ENCODE measurements around the gene SSX2IP.

Gene SSX2IP

DNA sequence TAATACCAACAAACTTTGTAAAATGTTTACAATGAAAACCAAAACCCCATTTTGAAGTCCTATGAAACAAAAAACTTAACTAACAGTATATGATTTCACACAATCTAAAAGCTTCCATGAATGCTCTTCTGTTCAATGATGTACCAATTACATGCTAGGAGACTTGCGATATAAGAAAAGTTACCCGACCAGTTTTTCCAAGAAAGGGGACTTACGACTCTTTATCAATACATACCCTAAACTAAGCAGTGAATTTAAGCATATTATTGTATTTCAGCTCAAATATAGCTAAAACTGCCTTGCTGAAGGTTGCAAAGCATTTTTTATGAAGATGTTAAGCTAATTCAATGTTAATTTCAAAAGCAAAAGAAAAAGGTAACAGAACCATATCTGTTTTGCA, 15.6 kb downstream of the SSX2IP start:
- Histone ChIP-seq H3K56ac (ENCODE audit: low read length) (no peak overlapping the region), H3K18ac (ENCODE audit: low read length) (no peak overlapping the region), H3K4me3 (ENCODE audit: low read length) (no peak overlapping the region), H3K4ac (ENCODE audit: low read depth, low read length) (no peak overlapping the region), H4K5ac (ENCODE audit: low read length) (no peak overlapping the region), H2BK15ac (replicated peaks; ENCODE audit: low read depth) (no peak overlapping the region), H3K36me3 (ENCODE audit: control insufficient read depth, insufficient read depth, low read length) (no peaks in the 10 kb centered on the region), H3K27ac (ENCODE audit: low read depth, low read length) (no peak overlapping the region), H3K23ac (ENCODE audit: low read length) (no peak overlapping the region), H2AK5ac (ENCODE audit: low read length) (no peak overlapping the region), H3K27me3 (ENCODE audit: insufficient read depth, low read length, poor library complexity) (no peaks in the 10 kb centered on the region), H3K79me1 (ENCODE audit: low read length) (peaks cover 3% of the 10 kb centered on the region), H2BK120ac (ENCODE audit: low read depth, low read length) (no peak overlapping the region), H4K8ac (ENCODE audit: low read depth, low read length) (no peak overlapping the region), H3K4me1 (ENCODE audit: control insufficient read depth, low read depth, low read length) (no peaks in the 10 kb centered on the region), H3K79me2 (ENCODE audit: control insufficient read depth, insufficient read depth, low read length) (no peaks in the 10 kb centered on the region), H3K9ac (ENCODE audit: low read length) (no peak overlapping the region), H3K4me2 (ENCODE audit: low read length) (no peak overlapping the region), H2BK5ac (ENCODE audit: low read length) (no peak overlapping the region)
- WGBS (ENCODE audit: extremely low coverage, insufficient coverage, low lambda C conversion rate): no CpG with 5 or more reads among the region's 3 CpGs
- DNase-seq: no peak

DNA sequence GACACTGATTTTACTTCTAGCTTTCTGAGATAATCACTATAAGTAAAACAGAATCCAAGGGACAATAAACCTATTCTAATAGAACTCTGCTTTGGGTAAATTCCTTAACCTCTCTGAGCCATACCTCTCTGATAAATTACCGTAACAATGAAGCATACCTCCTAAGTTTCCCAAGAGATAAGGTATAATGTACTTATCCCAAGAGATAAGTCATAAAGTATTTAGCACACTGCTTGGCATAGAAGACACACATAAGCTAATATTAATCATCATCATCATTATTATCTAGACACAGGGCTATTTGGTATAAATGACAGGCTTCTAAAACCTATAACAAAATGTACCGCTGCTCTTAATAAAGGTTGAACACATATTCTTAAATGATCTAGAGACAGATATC, 16.2 kb downstream of the SSX2IP start:
- Histone ChIP-seq H4K5ac (ENCODE audit: low read length) (no peak overlapping the region), H4K8ac (ENCODE audit: low read depth, low read length) (no peak overlapping the region), H3K27me3 (ENCODE audit: insufficient read depth, low read length, poor library complexity) (no peaks in the 10 kb centered on the region), H3K36me3 (ENCODE audit: control insufficient read depth, insufficient read depth, low read length) (no peaks in the 10 kb centered on the region), H3K4me3 (ENCODE audit: low read length) (no peak overlapping the region), H3K4me1 (ENCODE audit: control insufficient read depth, low read depth, low read length) (no peaks in the 10 kb centered on the region), H3K79me2 (ENCODE audit: control insufficient read depth, insufficient read depth, low read length) (no peaks in the 10 kb centered on the region), H3K79me1 (ENCODE audit: low read length) (peaks cover 3% of the 10 kb centered on the region), H3K27ac (ENCODE audit: low read depth, low read length) (no peak overlapping the region), H3K18ac (ENCODE audit: low read length) (no peak overlapping the region), H3K9ac (ENCODE audit: low read length) (no peak overlapping the region), H3K23ac (ENCODE audit: low read length) (no peak overlapping the region), H3K4ac (ENCODE audit: low read depth, low read length) (no peak overlapping the region), H3K56ac (ENCODE audit: low read length) (no peak overlapping the region), H2BK120ac (ENCODE audit: low read depth, low read length) (no peak overlapping the region), H2AK5ac (ENCODE audit: low read length) (no peak overlapping the region), H3K4me2 (ENCODE audit: low read length) (no peak overlapping the region), H2BK5ac (ENCODE audit: low read length) (no peak overlapping the region), H2BK15ac (replicated peaks; ENCODE audit: low read depth) (no peak overlapping the region)
- no CpG with 5 or more reads among the region's 2 CpGs for WGBS (ENCODE audit: extremely low coverage, insufficient coverage, low lambda C conversion rate)
- no peak for DNase-seq

DNA sequence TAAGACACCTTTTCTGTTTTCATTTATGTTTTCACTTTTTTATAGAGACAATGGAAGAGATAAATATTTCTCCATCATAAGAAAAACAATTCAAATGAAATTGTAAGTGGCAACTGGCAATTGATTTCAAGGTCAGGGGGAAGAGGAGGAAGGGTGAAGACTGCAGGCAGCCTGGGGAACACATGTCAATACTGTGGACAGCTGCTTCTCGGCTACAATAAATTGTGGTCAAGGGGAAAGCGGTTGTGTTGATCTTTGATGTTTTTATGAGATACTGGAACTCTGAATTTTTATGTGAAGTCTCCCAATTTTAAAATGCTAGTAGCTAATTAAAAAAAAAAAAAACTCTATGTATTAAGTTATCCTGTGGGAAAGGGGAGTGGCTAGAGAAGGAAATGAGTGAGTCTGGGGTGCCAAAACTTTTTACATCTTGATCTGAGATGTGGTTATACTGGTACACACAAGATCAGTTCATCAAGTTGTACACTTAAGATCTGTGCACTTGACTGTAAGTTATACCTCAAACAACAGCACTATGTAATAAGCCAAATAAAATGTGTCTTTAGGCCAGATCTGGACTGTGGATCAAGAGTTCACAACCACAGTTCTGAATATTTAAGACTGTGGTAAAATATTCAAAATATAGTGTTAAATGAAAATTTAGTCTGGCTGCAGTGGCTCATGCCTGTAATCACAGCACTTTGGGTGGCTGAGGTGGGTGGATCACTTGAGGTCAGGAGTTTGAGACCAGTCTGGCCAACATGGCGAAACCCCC, 18.0 kb downstream of the SSX2IP start:
- Histone ChIP-seq H3K27me3 (ENCODE audit: insufficient read depth, low read length, poor library complexity) (no peaks in the 10 kb centered on the region), H2BK120ac (ENCODE audit: low read depth, low read length) (no peak overlapping the region), H3K27ac (ENCODE audit: low read depth, low read length) (no peak overlapping the region), H3K79me1 (ENCODE audit: low read length) (no peaks in the 10 kb centered on the region), H3K4me1 (ENCODE audit: control insufficient read depth, low read depth, low read length) (no peaks in the 10 kb centered on the region), H2BK15ac (replicated peaks; ENCODE audit: low read depth) (no peak overlapping the region), H3K9ac (ENCODE audit: low read length) (no peak overlapping the region), H2BK5ac (ENCODE audit: low read length) (no peak overlapping the region), H3K4me2 (ENCODE audit: low read length) (no peak overlapping the region), H3K79me2 (ENCODE audit: control insufficient read depth, insufficient read depth, low read length) (no peaks in the 10 kb centered on the region), H4K5ac (ENCODE audit: low read length) (no peak overlapping the region), H4K8ac (ENCODE audit: low read depth, low read length) (no peak overlapping the region), H3K36me3 (ENCODE audit: control insufficient read depth, insufficient read depth, low read length) (no peaks in the 10 kb centered on the region), H2AK5ac (ENCODE audit: low read length) (no peak overlapping the region), H3K56ac (ENCODE audit: low read length) (no peak overlapping the region), H3K23ac (ENCODE audit: low read length) (no peak overlapping the region), H3K18ac (ENCODE audit: low read length) (no peak overlapping the region), H3K4ac (ENCODE audit: low read depth, low read length) (no peak overlapping the region), H3K4me3 (ENCODE audit: low read length) (no peak overlapping the region)
- WGBS (ENCODE audit: extremely low coverage, insufficient coverage, low lambda C conversion rate): no CpG with 5 or more reads among the region's 3 CpGs
- no peak for DNase-seq

DNA sequence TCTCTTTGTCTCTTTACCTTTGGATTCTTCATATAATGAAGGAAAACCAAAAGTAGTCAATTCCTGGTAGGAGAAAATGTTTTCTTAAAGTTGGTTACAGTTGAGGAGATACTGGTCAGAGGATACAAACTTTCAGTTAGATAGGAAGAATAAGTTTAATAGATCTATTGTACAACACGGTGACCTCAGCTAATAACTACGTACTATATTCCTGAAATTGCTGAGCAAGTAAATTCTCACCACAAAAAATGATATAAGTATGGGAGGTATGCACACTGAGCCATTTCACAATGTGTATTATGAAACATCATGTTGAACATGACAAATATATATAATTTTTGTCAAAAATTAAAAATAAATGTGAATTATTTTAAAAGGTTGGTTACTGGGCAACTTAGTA, 20.4 kb downstream of the SSX2IP start:
- Histone ChIP-seq H3K56ac (ENCODE audit: low read length) (no peak overlapping the region), H3K18ac (ENCODE audit: low read length) (no peak overlapping the region), H2AK5ac (ENCODE audit: low read length) (no peak overlapping the region), H2BK15ac (replicated peaks; ENCODE audit: low read depth) (no peak overlapping the region), H3K79me2 (ENCODE audit: control insufficient read depth, insufficient read depth, low read length) (no peaks in the 10 kb centered on the region), H4K5ac (ENCODE audit: low read length) (no peak overlapping the region), H3K23ac (ENCODE audit: low read length) (no peak overlapping the region), H2BK120ac (ENCODE audit: low read depth, low read length) (no peak overlapping the region), H3K4me2 (ENCODE audit: low read length) (no peak overlapping the region), H2BK5ac (ENCODE audit: low read length) (no peak overlapping the region), H3K4ac (ENCODE audit: low read depth, low read length) (no peak overlapping the region), H3K27ac (ENCODE audit: low read depth, low read length) (no peak overlapping the region), H3K4me1 (ENCODE audit: control insufficient read depth, low read depth, low read length) (no peaks in the 10 kb centered on the region), H3K27me3 (ENCODE audit: insufficient read depth, low read length, poor library complexity) (no peaks in the 10 kb centered on the region), H4K8ac (ENCODE audit: low read depth, low read length) (no peak overlapping the region), H3K4me3 (ENCODE audit: low read length) (no peak overlapping the region), H3K79me1 (ENCODE audit: low read length) (no peaks in the 10 kb centered on the region), H3K36me3 (ENCODE audit: control insufficient read depth, insufficient read depth, low read length) (no peaks in the 10 kb centered on the region), H3K9ac (ENCODE audit: low read length) (no peak overlapping the region)
- no CpG with 5 or more reads among the region's 2 CpGs for WGBS (ENCODE audit: extremely low coverage, insufficient coverage, low lambda C conversion rate)
- no peak for DNase-seq

DNA sequence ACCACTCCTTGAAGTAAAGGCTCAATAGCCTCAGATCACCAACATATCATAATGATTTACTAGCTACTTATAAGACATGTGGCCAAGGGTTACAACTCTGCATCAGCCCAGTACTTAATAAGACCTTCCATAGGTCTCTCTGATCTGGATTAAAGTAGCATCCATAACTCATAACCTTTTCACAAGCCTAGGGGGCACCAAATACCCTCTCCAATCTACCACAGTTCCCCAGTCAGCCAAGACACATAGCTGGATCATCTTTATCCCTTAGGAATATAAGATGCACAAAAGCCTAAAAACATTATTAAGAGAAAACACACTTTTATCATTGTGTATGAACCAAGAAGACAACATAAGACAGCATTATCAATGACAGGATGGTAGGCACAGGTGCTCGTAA, 22.1 kb downstream of the SSX2IP start:
- H3K27ac ChIP-seq (ENCODE audit: low read depth, low read length): no peak overlapping the region
- H3K18ac ChIP-seq (ENCODE audit: low read length): no peak overlapping the region
- no peaks in the 10 kb centered on the region for H3K36me3 ChIP-seq (ENCODE audit: control insufficient read depth, insufficient read depth, low read length)
- no peaks in the 10 kb centered on the region for H3K79me2 ChIP-seq (ENCODE audit: control insufficient read depth, insufficient read depth, low read length)
- peak; percentile 39 for DNase-seq
- no peaks in the 10 kb centered on the region for H3K27me3 ChIP-seq (ENCODE audit: insufficient read depth, low read length, poor library complexity)
- H3K4me3 ChIP-seq (ENCODE audit: low read length): no peak overlapping the region
- H3K56ac ChIP-seq (ENCODE audit: low read length): no peak overlapping the region
- H2BK15ac ChIP-seq (replicated peaks; ENCODE audit: low read depth): no peak overlapping the region
- H3K4ac ChIP-seq (ENCODE audit: low read depth, low read length): no peak overlapping the region
- no peak overlapping the region for H2AK5ac ChIP-seq (ENCODE audit: low read length)
- no peak overlapping the region for H4K8ac ChIP-seq (ENCODE audit: low read depth, low read length)
- no CpG with 5 or more reads among the region's 1 CpG for WGBS (ENCODE audit: extremely low coverage, insufficient coverage, low lambda C conversion rate)
- no peak overlapping the region for H3K9ac ChIP-seq (ENCODE audit: low read length)
- no peaks in the 10 kb centered on the region for H3K4me1 ChIP-seq (ENCODE audit: control insufficient read depth, low read depth, low read length)
- no peak overlapping the region for H4K5ac ChIP-seq (ENCODE audit: low read length)
- no peaks in the 10 kb centered on the region for H3K79me1 ChIP-seq (ENCODE audit: low read length)
- no peak overlapping the region for H2BK120ac ChIP-seq (ENCODE audit: low read depth, low read length)
- H3K4me2 ChIP-seq (ENCODE audit: low read length): no peak overlapping the region
- no peak overlapping the region for H3K23ac ChIP-seq (ENCODE audit: low read length)
- H2BK5ac ChIP-seq (ENCODE audit: low read length): no peak overlapping the region
